T-helper 22 cell (primary cell): ENCODE results near the gene C9orf78.
"Not testable (repeated sequence)": the region's sequence is repeated elsewhere in the genome, so short reads cannot be mapped to it uniquely, and the experiment has no call there.

ENCODE experiments used
- DNase-seq: peaks from one replicate; pipeline ENCODE4 v3.0.0-alpha.2; 2020; ENCODE audit warnings: low read depth

Gene C9orf78

GRCh38 chr9:129810116-129810515 is 25.0 kb downstream of the C9orf78 start:
- no peak for DNase-seq

- no peak for DNase-seq
Observed at GRCh38 chr9:129809346-129809745, 25.7 kb downstream of the C9orf78 start.

GRCh38 chr9:129806061-129806460 is 29.0 kb downstream of the C9orf78 start:
- no peak for DNase-seq

- no peak for DNase-seq
Observed at GRCh38 chr9:129803676-129804060, 31.4 kb downstream of the C9orf78 start.

GRCh38 chr9:129802833-129803675 is 32.0 kb downstream of the C9orf78 start, which contains the start of gene TOR1B:
TSS of gene TOR1B (plus strand) at chr9:129803184. CDS start at chr9:129803213, 29 bp downstream.
- peak; percentile 88 for DNase-seq

GRCh38 chr9:129801504-129801903 is 33.6 kb downstream of the C9orf78 start:
- no peak for DNase-seq

- no peak for DNase-seq
Observed at GRCh38 chr9:129798973-129799372, 36.1 kb downstream of the C9orf78 start.

GRCh38 chr9:129796029-129796428 is 39.0 kb downstream of the C9orf78 start:
- DNase-seq = not testable (repeated sequence)

- DNase-seq = no peak
Observed at GRCh38 chr9:129794549-129794948, 40.5 kb downstream of the C9orf78 start.

- no peak for DNase-seq
Observed at GRCh38 chr9:129786481-129786880, 48.6 kb downstream of the C9orf78 start.

GRCh38 chr9:129785866-129786265 is 49.2 kb downstream of the C9orf78 start:
- no peak for DNase-seq

GRCh38 chr9:129784970-129785369 is 50.1 kb downstream of the C9orf78 start:
- not testable (repeated sequence) for DNase-seq

- peak; percentile 23 for DNase-seq
Observed at GRCh38 chr9:129783516-129784361, 51.3 kb downstream of the C9orf78 start.

- no peak for DNase-seq
Observed at GRCh38 chr9:129781981-129782380, 53.1 kb downstream of the C9orf78 start.

GRCh38 chr9:129781131-129781530 is 53.9 kb downstream of the C9orf78 start:
- no peak for DNase-seq

- DNase-seq = no peak
Observed at GRCh38 chr9:129779560-129780190, 55.4 kb downstream of the C9orf78 start.

- DNase-seq = no peak
Observed at GRCh38 chr9:129778469-129778868, 56.6 kb downstream of the C9orf78 start.

- no peak for DNase-seq
Observed at GRCh38 chr9:129777769-129778130, 57.3 kb downstream of the C9orf78 start.
